KOPT-K1 (cell line): ENCODE measurements around the gene ZNF865.

Experiments
- H3K27ac ChIP-seq: fragments of 200-600 bp; sonication (generic); 2 replicates; pipeline ENCODE4 v1.5.1; 2016; ENCODE audit warnings: antibody characterized with exemption, mild to moderate bottlenecking, low read depth, low read length; ENCODE audit not compliant: poor library complexity, severe bottlenecking
- H3K36me3 ChIP-seq: fragments of 200-600 bp; sonication (generic); 2 replicates; pipeline ENCODE4 v1.5.1; 2017; ENCODE audit warnings: antibody characterized with exemption, mild to moderate bottlenecking, low read length, moderate library complexity; ENCODE audit not compliant: insufficient read depth
- H3K9me3 ChIP-seq: fragments of 200-600 bp; sonication (generic); 2 replicates; pipeline ENCODE4 v1.5.1; 2017; ENCODE audit warnings: antibody characterized with exemption, low read length, mild to moderate bottlenecking; ENCODE audit not compliant: insufficient read depth, poor library complexity, severe bottlenecking

The ZNF865 gene

GRCh38 chr19:55611983-55612645 is 6.7 kb downstream of the ZNF865 start:
- no peak overlapping the region for H3K27ac ChIP-seq
- H3K36me3 ChIP-seq: peaks cover 41% of the 10 kb centered on the region; the same call in 1 of the 2 replicates
- no peaks in the 10 kb centered on the region for H3K9me3 ChIP-seq

GRCh38 chr19:55613396-55613795 is 7.9 kb downstream of the ZNF865 start:
- no peaks in the 10 kb centered on the region for H3K9me3 ChIP-seq
- no peak overlapping the region for H3K27ac ChIP-seq
- H3K36me3 ChIP-seq: peaks cover 51% of the 10 kb centered on the region

DNA sequence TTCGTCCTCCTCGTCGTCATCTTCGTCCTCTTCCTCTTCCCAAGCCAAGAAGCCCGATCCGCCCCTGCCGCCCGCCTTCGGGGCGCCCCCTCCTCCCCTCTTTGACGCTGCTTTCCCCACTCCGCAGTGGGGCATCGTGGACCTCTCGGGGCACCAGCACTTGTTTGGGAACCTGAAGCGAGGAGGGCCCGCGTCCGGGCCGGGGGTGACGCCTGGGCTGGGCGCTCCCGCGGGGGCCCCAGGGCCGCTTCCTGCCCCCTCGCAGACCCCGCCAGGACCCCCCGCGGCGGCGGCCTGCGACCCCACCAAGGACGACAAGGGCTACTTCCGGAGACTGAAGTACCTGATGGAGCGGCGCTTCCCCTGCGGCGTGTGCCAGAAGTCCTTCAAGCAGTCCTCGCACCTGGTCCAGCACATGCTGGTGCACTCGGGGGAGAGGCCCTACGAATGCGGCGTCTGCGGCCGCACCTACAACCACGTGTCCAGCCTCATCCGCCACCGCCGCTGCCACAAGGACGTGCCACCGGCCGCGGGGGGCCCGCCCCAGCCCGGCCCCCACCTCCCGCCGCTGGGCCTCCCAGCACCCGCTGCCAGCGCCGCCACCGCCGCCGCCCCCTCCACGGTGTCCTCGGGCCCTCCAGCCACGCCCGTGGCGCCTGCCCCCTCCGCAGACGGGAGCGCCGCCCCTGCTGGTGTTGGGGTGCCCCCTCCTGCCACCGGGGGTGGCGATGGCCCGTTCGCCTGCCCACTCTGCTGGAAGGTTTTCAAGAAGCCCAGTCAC is 8.7 kb downstream of the ZNF865 start:
- H3K27ac ChIP-seq: no peak overlapping the region
- no peaks in the 10 kb centered on the region for H3K9me3 ChIP-seq
- peaks cover 46% of the 10 kb centered on the region for H3K36me3 ChIP-seq

GRCh38 chr19:55614711-55615542 is 9.5 kb downstream of the ZNF865 start:
- H3K36me3 ChIP-seq: peaks cover 38% of the 10 kb centered on the region
- H3K9me3 ChIP-seq: no peaks in the 10 kb centered on the region
- H3K27ac ChIP-seq: no peak overlapping the region

- Histone ChIP-seq H3K27ac (no peak overlapping the region), H3K36me3 (peaks cover 32% of the 10 kb centered on the region), H3K9me3 (no peaks in the 10 kb centered on the region)
Observed at GRCh38 chr19:55615543-55616394, 10.3 kb downstream of the ZNF865 start.

DNA sequence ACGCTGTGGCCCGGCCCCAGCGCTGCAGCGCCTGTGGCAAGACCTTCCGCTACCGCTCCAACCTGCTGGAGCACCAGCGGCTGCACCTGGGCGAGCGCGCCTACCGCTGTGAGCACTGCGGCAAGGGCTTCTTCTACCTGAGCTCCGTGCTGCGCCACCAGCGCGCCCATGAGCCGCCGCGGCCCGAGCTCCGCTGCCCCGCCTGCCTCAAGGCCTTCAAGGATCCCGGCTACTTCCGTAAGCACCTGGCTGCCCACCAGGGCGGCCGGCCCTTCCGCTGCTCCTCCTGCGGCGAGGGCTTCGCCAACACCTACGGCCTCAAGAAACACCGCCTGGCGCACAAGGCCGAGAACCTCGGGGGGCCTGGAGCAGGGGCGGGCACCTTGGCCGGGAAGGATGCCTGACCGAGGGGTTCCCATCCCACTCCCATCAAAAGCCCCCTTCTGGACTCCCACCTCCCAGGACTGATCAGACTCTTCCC is 11.0 kb downstream of the ZNF865 start:
- H3K36me3 ChIP-seq: peaks cover 32% of the 10 kb centered on the region
- H3K9me3 ChIP-seq: no peaks in the 10 kb centered on the region
- H3K27ac ChIP-seq: no peak overlapping the region

GRCh38 chr19:55617426-55617825 is 12.0 kb downstream of the ZNF865 start:
- no peak overlapping the region for H3K27ac ChIP-seq
- H3K36me3 ChIP-seq: peaks cover 29% of the 10 kb centered on the region
- no peaks in the 10 kb centered on the region for H3K9me3 ChIP-seq

- Histone ChIP-seq H3K36me3 (peaks cover 29% of the 10 kb centered on the region), H3K27ac (no peak overlapping the region), H3K9me3 (no peaks in the 10 kb centered on the region)
Observed at GRCh38 chr19:55618426-55618825, 13.0 kb downstream of the ZNF865 start.

- Histone ChIP-seq H3K27ac (no peak overlapping the region), H3K9me3 (no peaks in the 10 kb centered on the region), H3K36me3 (peaks cover 29% of the 10 kb centered on the region)
Observed at GRCh38 chr19:55619286-55619685, 13.8 kb downstream of the ZNF865 start.

- H3K27ac ChIP-seq: no peak overlapping the region
- H3K36me3 ChIP-seq: peaks cover 24% of the 10 kb centered on the region
- no peaks in the 10 kb centered on the region for H3K9me3 ChIP-seq
Observed at GRCh38 chr19:55620410-55621204, 15.2 kb downstream of the ZNF865 start.

GRCh38 chr19:55621205-55621672 is 15.8 kb downstream of the ZNF865 start:
- Histone ChIP-seq H3K36me3 (peaks cover 18% of the 10 kb centered on the region), H3K27ac (no peak overlapping the region), H3K9me3 (no peaks in the 10 kb centered on the region)

GRCh38 chr19:55621673-55622231 is 16.3 kb downstream of the ZNF865 start:
- Histone ChIP-seq H3K27ac (no peak overlapping the region), H3K9me3 (no peaks in the 10 kb centered on the region), H3K36me3 (peaks cover 13% of the 10 kb centered on the region)

DNA sequence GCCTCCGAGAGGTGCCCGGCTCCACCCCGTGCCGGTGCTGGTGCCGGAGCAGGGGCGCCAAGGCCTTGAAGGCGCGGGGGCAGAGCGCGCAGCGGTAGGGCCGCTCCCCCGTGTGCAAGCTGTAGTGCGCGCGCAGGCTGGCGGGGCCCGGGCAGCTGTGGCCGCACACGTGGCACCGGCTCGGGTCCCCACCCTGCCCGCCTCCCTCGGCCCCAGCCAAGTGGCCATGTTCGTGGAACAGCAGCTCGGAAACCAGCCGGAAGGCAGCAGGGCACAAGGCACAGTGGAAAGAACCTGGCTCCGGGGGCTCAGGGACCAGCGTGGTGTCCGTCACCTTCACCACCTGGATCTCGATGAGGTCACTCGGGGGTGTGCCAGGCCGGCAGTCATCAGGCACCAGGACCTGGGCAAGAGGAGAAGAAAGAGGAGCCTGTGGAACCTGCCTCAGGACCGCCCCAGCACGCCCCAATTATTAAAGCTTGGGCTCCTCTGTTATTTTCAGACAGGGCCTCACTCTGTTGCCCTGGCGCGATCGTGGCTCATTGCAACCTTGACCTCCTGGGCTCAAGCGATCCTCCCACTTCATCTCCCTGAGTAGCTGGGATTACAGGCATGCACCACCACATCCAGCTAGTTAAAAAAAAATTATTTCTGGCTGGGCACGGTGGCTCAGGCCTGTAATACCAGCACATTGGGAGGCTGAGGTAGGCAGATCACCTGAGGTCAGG is 17.0 kb downstream of the ZNF865 start:
- H3K36me3 ChIP-seq: peaks cover 7% of the 10 kb centered on the region
- no peak overlapping the region for H3K27ac ChIP-seq
- no peaks in the 10 kb centered on the region for H3K9me3 ChIP-seq
